Spleen (tissue), 11 donors: ENCODE results near the gene NUDT16. TPM values are rescaled to one million over a fixed set of nuclear protein-coding genes. Genes with fewer than 3 reads are reported as not detected.
"Not testable (repeated sequence)": the region's sequence is repeated elsewhere in the genome, so short reads cannot be mapped to it uniquely, and the experiment has no call there.

Experiments used
- DNase-seq: peaks from one replicate; pipeline ENCODE4 v3.0.0-alpha.2; 2020
- H3K27ac ChIP-seq, 8 donors: fragments of 200-600 bp; sonication (generic) in 7 of 8; 1 replicate in 4 of 8; 2 replicates in 4 of 8; pipeline versions ENCODE4 v1.5.0 to v1.8.0; 2016 to 2021; ENCODE audit warnings: inconsistent platforms in 4 of 8, mild to moderate bottlenecking in 4 of 8, moderate library complexity in 1 of 8
- H3K27me3 ChIP-seq, 7 donors: fragments of 200-600 bp; sonication (generic) in 6 of 7; replicated peaks in 1 of 7; 1 replicate in 4 of 7; 2 replicates in 3 of 7; pipeline versions ENCODE4 v1.5.0 to v1.8.0; 2016 to 2021; ENCODE audit warnings: inconsistent platforms in 3 of 7, mild to moderate bottlenecking in 1 of 7
- H3K36me3 ChIP-seq, 6 donors: fragments of 200-600 bp; sonication (generic) in 5 of 6; 1 replicate in 4 of 6; 2 replicates in 2 of 6; pipeline versions ENCODE4 v1.5.0 to v1.8.0; 2016 to 2021; ENCODE audit warnings: inconsistent platforms in 2 of 6
- H3K4me1 ChIP-seq, 6 donors: fragments of 200-600 bp; sonication (generic) in 5 of 6; 1 replicate in 3 of 6; 2 replicates in 3 of 6; pipeline versions ENCODE4 v1.5.0 to v1.8.0; 2016 to 2021; ENCODE audit warnings: inconsistent platforms in 3 of 6
- H3K4me3 ChIP-seq, 8 donors: fragments of 200-600 bp; sonication (generic) in 7 of 8; 1 replicate in 4 of 8; 2 replicates in 4 of 8; pipeline versions ENCODE4 v1.5.0 to v1.8.0; 2016 to 2021; ENCODE audit warnings: inconsistent platforms in 4 of 8, mild to moderate bottlenecking in 4 of 8, moderate library complexity in 2 of 8
- H3K9me3 ChIP-seq, 8 donors: fragments of 200-600 bp; sonication (generic) in 7 of 8; 1 replicate in 4 of 8; 2 replicates in 4 of 8; pipeline versions ENCODE4 v1.5.0 to v1.8.0; 2016 to 2021; ENCODE audit warnings: inconsistent platforms in 4 of 8
- POLR2A ChIP-seq, 3 donors: fragments of 450-650 bp; IDR thresholded peaks; one replicate each; pipeline ENCODE4 v1.5.1; 2017; ENCODE audit warnings: antibody characterized with exemption in 3 of 3, mild to moderate bottlenecking in 1 of 3
- POLR2AphosphoS5 ChIP-seq, 3 donors: sonication (generic); formaldehyde crosslinking; IDR thresholded peaks; one replicate each; pipeline ENCODE4 v1.5.1; 2017; ENCODE audit warnings: antibody characterized with exemption in 3 of 3
- WGBS, 5 donors: extraction: QIAGEN DNeasy Blood & Tissue Kit in 3 of 5; methylation state at CpG; one replicate each; pipeline versions ENCODE4 v1.1.5 to v1.1.7; 2013 to 2018; 5-methylcytosine and 5-hydroxymethylcytosine counted together
- intact Hi-C: fragments of 100-400 bp; cut with DNase I; formaldehyde crosslinking; loops from one replicate; pipeline ENCODE4 v1.15.0; 2023; ENCODE audit warnings: low total_unique reads
- polyA plus RNA-seq, 3 donors: library from polyadenylated mRNA; stranded (reverse); fragments of 200-250 nt; gene quantifications; one replicate each; pipeline ENCODE4 v1.2.1, GENCODE V29; 2013
- total RNA-seq, 7 donors: library from RNA; depleted of rRNA in 3 of 7; stranded (reverse); fragments of >200 nt in 3 of 7; fragmentation: NEBNext Ultra II Directional in 4 of 7; extraction: Animal tissue kit (Norgen Biotek cat#: 25700) in 4 of 7; gene quantifications; one replicate each; pipeline versions ENCODE4 v1.1.0 to v1.2.1, GENCODE V29; 2016 to 2021
- TF ChIP-seq, protein P1 (sequence below), 11 experiments: fragments of 200-600 bp in 7 of 11; fragments of 450-650 bp in 4 of 11; sonication (generic) in 4 of 11; IDR thresholded peaks in 8 of 11; conservative IDR thresholded peaks in 3 of 11; 1 replicate in 7 of 11; 2 replicates in 4 of 11; pipeline versions ENCODE4 v1.4.0 to v1.8.0; 2016 to 2021; ENCODE audit warnings: antibody characterized with exemption in 11 of 11, inconsistent platforms in 4 of 11, mild to moderate bottlenecking in 1 of 11
- donor health status: healthy with polysubstance abuse.
- donor health status: DM: no; HTN: no; CAD: no; lungs with moderate emphysema.
- donor health status: DM: no; HTN: no; CAD: no.
- donor health status: Bipolar disorder and iron deficiency.
- donor health status: healthy.
- donor health status: DM: no; HTN: no; CAD: no.
- donor health status: DM: yes; HTN: yes; CAD: no.

The NUDT16 gene
- total and polyA plus RNA-seq, 10 donors = 13.2 to 64.5 (median 23.1) TPM

DNA sequence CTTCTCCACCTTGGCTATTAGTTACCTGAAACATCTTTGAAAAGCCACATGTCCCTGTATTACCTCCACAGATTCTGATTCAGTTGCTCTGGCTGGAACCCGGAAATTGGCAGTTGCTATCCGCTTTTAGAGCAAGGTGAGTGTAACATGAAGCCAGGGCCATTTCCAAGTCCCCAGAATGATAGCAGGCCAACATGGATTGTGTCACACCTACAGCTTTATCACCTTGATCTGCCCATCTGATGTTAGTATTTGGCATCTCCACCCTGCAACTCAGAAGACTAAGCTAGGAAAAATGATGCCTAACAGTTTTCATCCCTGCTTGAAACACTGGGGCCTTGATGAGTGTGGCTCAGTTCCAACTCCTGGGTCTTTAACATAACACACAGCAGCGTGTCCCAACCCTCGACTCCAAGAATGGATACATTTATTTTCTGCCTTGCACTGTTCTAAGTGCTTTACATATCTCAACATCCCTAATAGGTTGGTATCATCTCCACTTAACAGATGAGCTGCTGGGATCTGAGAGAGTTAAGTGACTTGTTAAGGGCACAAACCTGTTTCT lies 21.3 kb upstream of the NUDT16 start:
- peak overlapping the region in 1 of 8 donors; percentile 76 for H3K4me3 ChIP-seq
- peaks cover 0 to 17% (median 0%) of the 10 kb centered on the region in 6 donors for H3K36me3 ChIP-seq
- intact Hi-C loops = no loop called here
- no peak for DNase-seq
- no peaks in the 10 kb centered on the region for H3K9me3 ChIP-seq
- WGBS, 5 donors = 82 to 95% (median 91%) methylated on average over 4 of the region's 4 CpGs
- H3K27ac ChIP-seq = peak overlapping the region in 4 of 8 donors; percentile 80 to 89 (median 84)
- no peak for TF ChIP-seq POLR2A (IDR thresholded peaks at IDR 0.05)
- TF ChIP-seq, protein P1, sequence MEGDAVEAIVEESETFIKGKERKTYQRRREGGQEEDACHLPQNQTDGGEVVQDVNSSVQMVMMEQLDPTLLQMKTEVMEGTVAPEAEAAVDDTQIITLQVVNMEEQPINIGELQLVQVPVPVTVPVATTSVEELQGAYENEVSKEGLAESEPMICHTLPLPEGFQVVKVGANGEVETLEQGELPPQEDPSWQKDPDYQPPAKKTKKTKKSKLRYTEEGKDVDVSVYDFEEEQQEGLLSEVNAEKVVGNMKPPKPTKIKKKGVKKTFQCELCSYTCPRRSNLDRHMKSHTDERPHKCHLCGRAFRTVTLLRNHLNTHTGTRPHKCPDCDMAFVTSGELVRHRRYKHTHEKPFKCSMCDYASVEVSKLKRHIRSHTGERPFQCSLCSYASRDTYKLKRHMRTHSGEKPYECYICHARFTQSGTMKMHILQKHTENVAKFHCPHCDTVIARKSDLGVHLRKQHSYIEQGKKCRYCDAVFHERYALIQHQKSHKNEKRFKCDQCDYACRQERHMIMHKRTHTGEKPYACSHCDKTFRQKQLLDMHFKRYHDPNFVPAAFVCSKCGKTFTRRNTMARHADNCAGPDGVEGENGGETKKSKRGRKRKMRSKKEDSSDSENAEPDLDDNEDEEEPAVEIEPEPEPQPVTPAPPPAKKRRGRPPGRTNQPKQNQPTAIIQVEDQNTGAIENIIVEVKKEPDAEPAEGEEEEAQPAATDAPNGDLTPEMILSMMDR (IDR thresholded peaks at IDR 0.05 in 8 of 11, conservative IDR thresholded peaks at IDR 0.05 in 3 of 11) = no peak
- TF ChIP-seq POLR2AphosphoS5 (IDR thresholded peaks at IDR 0.05) = no peak
- peaks cover 0 to 21% (median 13%) of the 10 kb centered on the region in 6 donors for H3K4me1 ChIP-seq
- peaks cover 0 to 28% (median 10%) of the 10 kb centered on the region in 7 donors for H3K27me3 ChIP-seq

DNA sequence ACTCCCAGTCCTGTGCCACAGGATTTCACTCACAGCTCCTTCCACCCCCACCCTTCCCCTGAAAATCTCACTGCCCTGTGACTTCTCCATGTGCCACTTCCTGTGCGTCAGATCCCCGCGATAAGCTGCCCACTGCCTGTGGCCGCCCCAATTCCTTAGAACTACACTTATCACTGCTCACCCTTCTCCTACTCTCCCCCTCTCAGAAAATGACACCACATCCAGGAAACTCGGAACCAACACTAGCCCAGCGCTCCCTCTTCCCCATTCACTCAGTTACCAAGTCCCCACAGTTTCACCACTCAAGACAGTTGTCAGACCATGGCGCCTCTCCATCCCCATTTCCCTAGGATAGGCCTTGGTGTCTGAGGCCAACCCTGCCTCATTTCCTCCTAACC lies 20.5 kb upstream of the NUDT16 start:
- intact Hi-C loops, DNase-seq, H3K9me3 ChIP-seq: not testable (repeated sequence)
- Histone ChIP-seq H3K4me3 (peak overlapping the region in 5 of 8 donors; percentile 44 to 76 (median 47)), H3K4me1 (peaks cover 0 to 21% (median 13%) of the 10 kb centered on the region in 6 donors), H3K27me3 (peaks cover 0 to 28% (median 10%) of the 10 kb centered on the region in 7 donors), H3K27ac (peak overlapping the region; percentile 64 to 89 (median 78)), H3K36me3 (peaks cover 0 to 11% (median 0%) of the 10 kb centered on the region in 6 donors)
- 33 to 74% (median 46%) methylated on average over 7 of the region's 7 CpGs for WGBS, 5 donors

DNA sequence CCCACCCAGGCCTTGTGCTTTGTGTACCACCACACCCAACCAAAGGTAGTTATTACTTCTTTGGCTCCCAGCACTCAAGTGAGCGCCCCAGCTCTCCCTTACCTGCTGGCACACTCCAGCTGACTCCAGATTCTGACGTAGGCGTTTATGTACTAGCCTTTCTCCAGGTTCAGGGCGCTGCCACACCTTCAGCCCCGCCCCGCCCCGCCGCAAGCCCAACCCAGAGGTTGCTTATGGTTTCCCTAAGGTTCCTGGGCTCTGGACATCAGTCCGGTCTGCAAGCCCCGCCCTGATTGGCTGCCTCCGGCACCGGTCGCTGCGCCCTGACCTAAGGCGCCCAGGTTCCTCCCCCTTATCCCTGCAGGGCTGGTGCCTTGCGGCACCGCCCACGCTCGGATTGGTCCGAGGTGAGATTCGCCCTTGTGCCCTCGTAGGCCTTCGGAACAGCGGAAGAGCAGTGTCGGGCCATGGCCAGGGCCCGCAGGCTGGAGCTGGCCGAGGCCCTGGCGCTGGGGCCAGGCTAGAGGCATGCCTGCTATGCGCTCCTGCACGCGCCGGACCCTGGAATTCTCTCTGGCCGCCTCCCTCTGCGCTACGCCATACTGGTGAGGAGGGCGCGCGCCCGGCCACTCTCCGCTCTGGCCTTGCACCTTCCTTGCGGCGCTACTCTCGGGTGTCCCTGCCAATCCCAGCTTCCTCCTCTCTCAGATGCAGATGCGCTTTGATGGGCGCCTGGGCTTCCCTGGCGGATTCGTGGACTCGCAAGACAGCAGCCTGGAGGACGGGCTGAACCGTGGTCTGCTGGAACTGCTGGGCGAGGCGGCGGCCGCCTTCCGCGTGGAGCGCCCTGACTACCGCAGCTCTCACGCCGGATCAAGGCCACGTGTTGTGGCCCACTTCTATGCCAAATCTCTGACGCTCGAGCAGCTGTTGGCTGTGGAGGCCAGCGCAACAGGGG lies 19.8 kb upstream of the NUDT16 start:
- H3K4me3 ChIP-seq = peak overlapping the region; percentile 42 to 76 (median 47)
- intact Hi-C loops = no loop called here
- peak; percentile 96 for DNase-seq
- peaks cover 0 to 4% (median 0%) of the 10 kb centered on the region in 6 donors for H3K36me3 ChIP-seq
- H3K27ac ChIP-seq = peak overlapping the region; percentile 64 to 89 (median 78)
- peaks cover 0 to 6% (median 0%) of the 10 kb centered on the region in 8 donors for H3K9me3 ChIP-seq
- peaks cover 0 to 21% (median 13%) of the 10 kb centered on the region in 6 donors for H3K4me1 ChIP-seq
- peaks cover 0 to 28% (median 10%) of the 10 kb centered on the region in 7 donors for H3K27me3 ChIP-seq
- WGBS, 5 donors = 5 to 20% (median 10%) methylated on average over 37 to 64 of the region's 64 CpGs
- TF ChIP-seq, protein P1 (IDR thresholded peaks at IDR 0.05 in 8 of 11, conservative IDR thresholded peaks at IDR 0.05 in 3 of 11) = no peak
- TF ChIP-seq POLR2AphosphoS5 (IDR thresholded peaks at IDR 0.05) = peak; percentile 72 to 90 (median 83)

DNA sequence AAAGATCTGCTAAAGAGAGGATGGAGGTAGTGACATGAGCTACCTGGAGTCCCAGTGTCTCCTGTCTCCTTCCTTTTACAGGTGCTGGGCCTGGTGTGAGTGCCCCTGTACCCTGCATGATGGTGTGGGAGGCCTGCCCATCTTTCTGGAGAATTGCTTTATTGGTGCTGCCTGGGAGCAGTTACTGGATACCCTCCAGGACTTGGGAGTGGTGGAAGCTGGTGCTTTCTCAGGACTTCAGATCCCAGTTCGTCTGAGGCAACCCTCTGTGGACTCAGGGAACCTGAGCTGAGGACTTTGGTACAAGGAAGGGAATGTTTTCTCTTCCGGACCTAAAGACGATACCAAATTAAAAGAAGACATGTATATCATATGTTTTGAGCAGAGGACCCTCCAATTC lies 18.3 kb upstream of the NUDT16 start:
- intact Hi-C loops = no loop called here
- no peak overlapping the region for H3K27ac ChIP-seq
- no peaks in the 10 kb centered on the region for H3K36me3 ChIP-seq
- no peak overlapping the region for H3K4me3 ChIP-seq
- peaks cover 0 to 21% (median 13%) of the 10 kb centered on the region in 6 donors for H3K4me1 ChIP-seq
- no peak for DNase-seq
- H3K27me3 ChIP-seq = peaks cover 0 to 28% (median 10%) of the 10 kb centered on the region in 7 donors
- H3K9me3 ChIP-seq = peaks cover 0 to 6% (median 0%) of the 10 kb centered on the region in 8 donors
- TF ChIP-seq POLR2AphosphoS5 (IDR thresholded peaks at IDR 0.05) (no peak), POLR2A (IDR thresholded peaks at IDR 0.05) (no peak)
- TF ChIP-seq, protein P1 (IDR thresholded peaks at IDR 0.05 in 8 of 11, conservative IDR thresholded peaks at IDR 0.05 in 3 of 11) = no peak
- 73 to 92% (median 91%) methylated on average over 3 of the region's 3 CpGs for WGBS, 5 donors
